Adrenal gland (tissue), 12 donors: ENCODE data around the gene C5AR1. TPM values are rescaled to one million over a fixed set of nuclear protein-coding genes. Genes with fewer than 3 reads are reported as not detected.

Source experiments
- DNase-seq, 7 donors: peaks; one replicate each; pipeline ENCODE4 v3.0.0-alpha.2; 2019 to 2020
- H3K27ac ChIP-seq, 5 donors: fragments of 200-600 bp; sonication (generic) in 4 of 5; 1 replicate in 3 of 5; 2 replicates in 2 of 5; pipeline versions ENCODE4 v1.5.1 to v1.8.0; 2016 to 2020; ENCODE audit warnings: mild to moderate bottlenecking in 1 of 5
- H3K27me3 ChIP-seq: fragments of 200-600 bp; 2 replicates; pipeline ENCODE4 v1.8.0; 2021
- H3K36me3 ChIP-seq, 2 donors: fragments of 200-600 bp; replicated peaks in 1 of 2; 1 replicate in 1 of 2; 2 replicates in 1 of 2; pipeline versions ENCODE4 v1.5.1 to v1.8.0; 2018 to 2022
- H3K4me1 ChIP-seq, 2 donors: fragments of 200-600 bp; replicated peaks in 1 of 2; 1 replicate in 1 of 2; 2 replicates in 1 of 2; pipeline versions ENCODE4 v1.5.1 to v1.8.0; 2018 to 2021
- H3K4me3 ChIP-seq, 4 donors: fragments of 200-600 bp; sonication (generic) in 3 of 4; one replicate each; pipeline ENCODE4 v1.5.1; 2016 to 2018
- H3K9me3 ChIP-seq, 3 donors: fragments of 200-600 bp; sonication (generic) in 1 of 3; replicated peaks in 1 of 3; 1 replicate in 2 of 3; 2 replicates in 1 of 3; pipeline versions ENCODE4 v1.5.1 to v1.8.0; 2016 to 2021
- POLR2A ChIP-seq, 2 donors: fragments of 450-650 bp; IDR thresholded peaks; one replicate each; pipeline ENCODE4 v1.6.1; 2017; ENCODE audit warnings: antibody characterized with exemption in 2 of 2, mild to moderate bottlenecking in 2 of 2, moderate library complexity in 1 of 2
- WGBS, 4 donors: extraction: QIAGEN DNeasy Blood & Tissue Kit in 2 of 4; methylation state at CpG; one replicate each; pipeline versions ENCODE4 v1.1.5 to v1.1.7; 2013 to 2017; 5-methylcytosine and 5-hydroxymethylcytosine counted together
- intact Hi-C, 2 donors: fragments of 100-400 bp; cut with DNase I; formaldehyde crosslinking; loops; one replicate each; pipeline versions ENCODE4 v1.14.1 to v1.15.0; 2022 to 2023
- polyA plus RNA-seq, 3 donors: library from polyadenylated mRNA; stranded (reverse); fragments of 200-250 nt in 2 of 3; fragments of 350-450 nt in 1 of 3; fragmentation: Illumina TruSeq in 1 of 3; extraction: RNeasy Lipid Tissue Mini Kit (QIAGEN cat#74804) in 1 of 3; gene quantifications; one replicate each; pipeline ENCODE4 v1.2.3, GENCODE V29; 2013 to 2014
- total RNA-seq, 9 donors: library from RNA; depleted of rRNA in 4 of 9; stranded (reverse); fragments of >200 nt in 4 of 9; fragments of 120-200 nt in 1 of 9; fragmentation: NEBNext Ultra II Directional in 1 of 9; extraction: Animal tissue kit (Norgen Biotek cat#: 25700) in 1 of 9; gene quantifications; one replicate each; pipeline versions ENCODE4 v1.1.0 to v1.2.4, GENCODE V29; 2013 to 2023
- TF ChIP-seq, protein P1 (sequence below), 6 experiments: fragments of 450-650 bp in 4 of 6; fragments of 200-600 bp in 2 of 6; sonication (generic) in 1 of 6; IDR thresholded peaks; 1 replicate in 5 of 6; 2 replicates in 1 of 6; pipeline versions ENCODE4 v1.5.1 to v1.8.0; 2016 to 2021; ENCODE audit warnings: antibody characterized with exemption in 6 of 6, mild to moderate bottlenecking in 2 of 6, moderate library complexity in 1 of 6
- donor health status: healthy with polysubstance abuse.
- donor health status: Bipolar disorder and iron deficiency.
- donor health status: DM: yes; HTN: yes; CAD: no.
- donor health status: DM: no; HTN: no; CAD: no.
- donor health status: DM: no; HTN: no; CAD: no.
- donor health status: DM: yes; HTN: yes; CAD: no.

The C5AR1 gene
- total and polyA plus RNA-seq, 12 donors = 0.91 to 34.8 (median 14.6) TPM

DNA sequence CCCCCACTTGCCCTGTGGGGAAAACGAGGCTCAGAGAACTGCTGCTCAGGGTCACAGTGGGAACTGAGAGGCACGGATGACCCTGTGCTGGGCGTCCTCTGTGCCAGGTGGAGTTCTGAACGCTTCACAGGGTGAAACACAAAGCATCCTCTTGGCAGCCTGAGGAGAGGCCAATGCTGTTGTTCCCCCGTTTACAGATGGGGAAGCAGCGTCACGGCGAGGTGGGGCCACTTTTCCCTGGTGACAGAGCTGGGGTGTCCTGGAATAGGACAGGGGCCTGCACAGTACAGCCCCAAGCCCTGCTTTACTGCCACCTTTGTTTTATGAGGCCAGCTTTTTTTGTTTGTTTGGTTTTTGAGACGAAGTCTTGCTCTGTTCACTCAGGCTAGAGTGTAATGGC is 61.6 kb downstream of the C5AR1 start:
- no peak for TF ChIP-seq POLR2A (IDR thresholded peaks at IDR 0.05)
- TF ChIP-seq, protein P1, sequence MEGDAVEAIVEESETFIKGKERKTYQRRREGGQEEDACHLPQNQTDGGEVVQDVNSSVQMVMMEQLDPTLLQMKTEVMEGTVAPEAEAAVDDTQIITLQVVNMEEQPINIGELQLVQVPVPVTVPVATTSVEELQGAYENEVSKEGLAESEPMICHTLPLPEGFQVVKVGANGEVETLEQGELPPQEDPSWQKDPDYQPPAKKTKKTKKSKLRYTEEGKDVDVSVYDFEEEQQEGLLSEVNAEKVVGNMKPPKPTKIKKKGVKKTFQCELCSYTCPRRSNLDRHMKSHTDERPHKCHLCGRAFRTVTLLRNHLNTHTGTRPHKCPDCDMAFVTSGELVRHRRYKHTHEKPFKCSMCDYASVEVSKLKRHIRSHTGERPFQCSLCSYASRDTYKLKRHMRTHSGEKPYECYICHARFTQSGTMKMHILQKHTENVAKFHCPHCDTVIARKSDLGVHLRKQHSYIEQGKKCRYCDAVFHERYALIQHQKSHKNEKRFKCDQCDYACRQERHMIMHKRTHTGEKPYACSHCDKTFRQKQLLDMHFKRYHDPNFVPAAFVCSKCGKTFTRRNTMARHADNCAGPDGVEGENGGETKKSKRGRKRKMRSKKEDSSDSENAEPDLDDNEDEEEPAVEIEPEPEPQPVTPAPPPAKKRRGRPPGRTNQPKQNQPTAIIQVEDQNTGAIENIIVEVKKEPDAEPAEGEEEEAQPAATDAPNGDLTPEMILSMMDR (IDR thresholded peaks at IDR 0.05) = no peak
- Histone ChIP-seq H3K4me1 (peaks cover 0 to 12% of the 10 kb centered on the region in 2 donors), H3K4me3 (no peak overlapping the region), H3K36me3 (peaks cover 0 to 74% of the 10 kb centered on the region in 2 donors), H3K27me3 (no peaks in the 10 kb centered on the region), H3K9me3 (no peaks in the 10 kb centered on the region), H3K27ac (no peak overlapping the region)
- intact Hi-C loops = no loop called here
- 79 to 88% (median 81%) methylated on average over 2 to 9 of the region's 9 CpGs for WGBS, 4 donors
- DNase-seq = no peak

Other genes with a start within 250 kb of the C5AR1 start
- 10 to 100 TPM in 8 of 9 donors, 1 to 10 TPM in 1; 5.7 to 45.0 (median 23.7) TPM for gene ZC3H4, start 196.1 kb upstream of the C5AR1 start, total RNA-seq
- gene ZC3H4, start 196.1 kb upstream of the C5AR1 start, polyA plus RNA-seq = 10 to 100 TPM; 10.8 to 24.9 (median 19.7) TPM
- 10 to 100 TPM; 40.1 to 77.6 (median 49.8) TPM for gene SAE1, start 179.0 kb upstream of the C5AR1 start, total RNA-seq
- gene SAE1, start 179.0 kb upstream of the C5AR1 start, polyA plus RNA-seq = 10 to 100 TPM; 19.0 to 71.8 (median 23.6) TPM
- 10 to 100 TPM in 4 of 9 donors, 1 to 10 TPM in 4, under 1 TPM in 1; 0.94 to 17.9 (median 10.0) TPM for gene BBC3, start 78.7 kb upstream of the C5AR1 start, total RNA-seq
- 1 to 10 TPM in 2 of 3 donors, under 1 TPM in 1; 0.27 to 8.4 (median 4.4) TPM for gene BBC3, start 78.7 kb upstream of the C5AR1 start, polyA plus RNA-seq
- 10 to 100 TPM in 8 of 9 donors, 1 to 10 TPM in 1; 6.0 to 52.9 (median 30.5) TPM for gene CCDC9, start 53.3 kb upstream of the C5AR1 start, total RNA-seq
- gene CCDC9, start 53.3 kb upstream of the C5AR1 start, polyA plus RNA-seq = 10 to 100 TPM; 23.2 to 86.5 (median 31.8) TPM
- gene INAFM1, start 35.0 kb upstream of the C5AR1 start, total RNA-seq = 100 to 1,000 TPM in 1 of 9 donors, 10 to 100 TPM in 7, 1 to 10 TPM in 1; 6.9 to 183 (median 61.7) TPM
- gene INAFM1, start 35.0 kb upstream of the C5AR1 start, polyA plus RNA-seq = 100 to 1,000 TPM in 1 of 3 donors, 10 to 100 TPM in 1, 1 to 10 TPM in 1; 7.8 to 144 (median 62.0) TPM
- gene C5AR2, start 22.3 kb downstream of the C5AR1 start, total RNA-seq = 1 to 10 TPM in 7 of 9 donors, under 1 TPM in 2; 0.28 to 4.4 (median 2.6) TPM
- 1 to 10 TPM in 1 of 3 donors, under 1 TPM in 2; 0.37 to 1.1 (median 0.57) TPM for gene C5AR2, start 22.3 kb downstream of the C5AR1 start, polyA plus RNA-seq
- 10 to 100 TPM in 6 of 9 donors, 1 to 10 TPM in 3; 6.3 to 16.9 (median 10.8) TPM for gene DHX34, start 39.5 kb downstream of the C5AR1 start, total RNA-seq
- 10 to 100 TPM in 2 of 3 donors, 1 to 10 TPM in 1; 5.0 to 49.7 (median 28.2) TPM for gene DHX34, start 39.5 kb downstream of the C5AR1 start, polyA plus RNA-seq
- 1 to 10 TPM; 2.4 to 9.4 (median 4.7) TPM for gene MEIS3, start 109.7 kb downstream of the C5AR1 start, total RNA-seq
- 10 to 100 TPM in 1 of 3 donors, 1 to 10 TPM in 2; 2.1 to 15.5 (median 8.9) TPM for gene MEIS3, start 109.7 kb downstream of the C5AR1 start, polyA plus RNA-seq
- 1 to 10 TPM in 4 of 9 donors, under 1 TPM in 2, not detected in 3; 0.22 to 6.1 (median 2.6) TPM for gene SLC8A2, start 162.0 kb downstream of the C5AR1 start, total RNA-seq
- gene SLC8A2, start 162.0 kb downstream of the C5AR1 start, polyA plus RNA-seq = 1 to 10 TPM in 2 of 3 donors, under 1 TPM in 1; 0.74 to 3.1 (median 3.0) TPM
- gene KPTN, start 174.4 kb downstream of the C5AR1 start, total RNA-seq = 10 to 100 TPM in 4 of 9 donors, 1 to 10 TPM in 5; 2.9 to 25.6 (median 9.7) TPM
- 100 to 1,000 TPM in 1 of 3 donors, 10 to 100 TPM in 1, 1 to 10 TPM in 1; 7.3 to 121 (median 37.5) TPM for gene KPTN, start 174.4 kb downstream of the C5AR1 start, polyA plus RNA-seq
- 100 to 1,000 TPM; 122 to 481 (median 265) TPM for gene NAPA, start 205.2 kb downstream of the C5AR1 start, total RNA-seq
- gene NAPA, start 205.2 kb downstream of the C5AR1 start, polyA plus RNA-seq = 100 to 1,000 TPM; 200 to 283 (median 244) TPM